VCaP (cell line): Measurements from ENCODE around the gene SIK3.

Experiments
- H3K27ac ChIP-seq: fragments of 450-650 bp; 2 replicates; pipeline ENCODE4 v1.5.1; 2017
- TF ChIP-seq, protein P1 (sequence below): fragments of 450-650 bp; conservative IDR thresholded peaks from 2 replicates; pipeline ENCODE4 v1.5.1; 2017; ENCODE audit warnings: mild to moderate bottlenecking, moderate library complexity

SIK3 gene

DNA sequence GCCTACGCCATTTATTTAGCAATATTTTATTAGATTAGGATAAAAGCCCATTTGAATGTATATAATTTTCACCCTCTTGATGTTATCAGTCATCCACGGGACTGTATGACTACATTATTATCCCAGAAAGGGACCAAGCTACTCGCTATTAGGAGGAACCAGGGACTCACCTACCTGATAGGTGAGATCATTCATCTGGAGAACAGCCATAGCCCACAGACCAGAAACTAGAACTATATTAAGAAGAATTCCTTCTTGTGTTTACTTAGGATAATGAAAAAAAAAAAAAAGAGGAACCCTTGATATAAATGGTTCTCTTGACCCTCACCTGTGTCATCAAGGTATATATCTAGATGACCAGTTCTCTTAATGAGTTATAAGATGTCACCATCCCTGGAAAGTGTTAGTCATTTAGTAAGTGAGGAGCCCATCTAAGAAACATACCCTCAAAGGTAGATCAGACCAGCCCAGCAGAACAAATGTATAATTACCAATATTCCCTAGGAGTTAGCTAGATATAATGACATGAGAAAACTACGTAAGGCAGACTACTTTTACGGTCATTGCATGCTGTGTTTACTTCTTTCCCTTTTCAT, 8.0 kb downstream of the SIK3 start:
- H3K27ac ChIP-seq, result no peak overlapping the region
- TF ChIP-seq, protein P1, sequence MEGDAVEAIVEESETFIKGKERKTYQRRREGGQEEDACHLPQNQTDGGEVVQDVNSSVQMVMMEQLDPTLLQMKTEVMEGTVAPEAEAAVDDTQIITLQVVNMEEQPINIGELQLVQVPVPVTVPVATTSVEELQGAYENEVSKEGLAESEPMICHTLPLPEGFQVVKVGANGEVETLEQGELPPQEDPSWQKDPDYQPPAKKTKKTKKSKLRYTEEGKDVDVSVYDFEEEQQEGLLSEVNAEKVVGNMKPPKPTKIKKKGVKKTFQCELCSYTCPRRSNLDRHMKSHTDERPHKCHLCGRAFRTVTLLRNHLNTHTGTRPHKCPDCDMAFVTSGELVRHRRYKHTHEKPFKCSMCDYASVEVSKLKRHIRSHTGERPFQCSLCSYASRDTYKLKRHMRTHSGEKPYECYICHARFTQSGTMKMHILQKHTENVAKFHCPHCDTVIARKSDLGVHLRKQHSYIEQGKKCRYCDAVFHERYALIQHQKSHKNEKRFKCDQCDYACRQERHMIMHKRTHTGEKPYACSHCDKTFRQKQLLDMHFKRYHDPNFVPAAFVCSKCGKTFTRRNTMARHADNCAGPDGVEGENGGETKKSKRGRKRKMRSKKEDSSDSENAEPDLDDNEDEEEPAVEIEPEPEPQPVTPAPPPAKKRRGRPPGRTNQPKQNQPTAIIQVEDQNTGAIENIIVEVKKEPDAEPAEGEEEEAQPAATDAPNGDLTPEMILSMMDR, result no peak

DNA sequence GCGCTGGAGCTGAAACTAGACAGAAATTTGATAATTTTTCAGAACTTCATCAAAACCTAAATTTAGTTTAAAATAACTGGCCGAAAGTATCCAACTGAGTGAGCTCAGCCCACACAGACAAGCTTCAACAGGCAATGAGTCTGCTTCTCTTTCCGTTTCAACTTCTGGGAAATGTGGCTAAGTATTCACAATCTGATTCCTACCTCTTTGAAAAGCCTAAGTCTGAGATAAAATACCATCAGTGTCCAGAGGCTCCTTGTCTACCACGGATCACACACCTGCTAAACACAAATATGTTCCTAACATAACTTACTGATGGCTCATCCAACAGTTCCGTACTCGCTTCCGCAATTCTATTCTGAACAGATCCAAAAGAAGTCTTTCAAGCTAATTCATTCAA, 8.5 kb downstream of the SIK3 start:
- no peak overlapping the region for H3K27ac ChIP-seq
- TF ChIP-seq, protein P1, result no peak

- TF ChIP-seq, protein P1, result no peak
- no peak overlapping the region for H3K27ac ChIP-seq
Observed at GRCh38 chr11:117087446-117087845, 10.8 kb downstream of the SIK3 start.

- TF ChIP-seq, protein P1, result no peak
- no peak overlapping the region for H3K27ac ChIP-seq
Observed at GRCh38 chr11:117084992-117085391, 13.2 kb downstream of the SIK3 start.

DNA sequence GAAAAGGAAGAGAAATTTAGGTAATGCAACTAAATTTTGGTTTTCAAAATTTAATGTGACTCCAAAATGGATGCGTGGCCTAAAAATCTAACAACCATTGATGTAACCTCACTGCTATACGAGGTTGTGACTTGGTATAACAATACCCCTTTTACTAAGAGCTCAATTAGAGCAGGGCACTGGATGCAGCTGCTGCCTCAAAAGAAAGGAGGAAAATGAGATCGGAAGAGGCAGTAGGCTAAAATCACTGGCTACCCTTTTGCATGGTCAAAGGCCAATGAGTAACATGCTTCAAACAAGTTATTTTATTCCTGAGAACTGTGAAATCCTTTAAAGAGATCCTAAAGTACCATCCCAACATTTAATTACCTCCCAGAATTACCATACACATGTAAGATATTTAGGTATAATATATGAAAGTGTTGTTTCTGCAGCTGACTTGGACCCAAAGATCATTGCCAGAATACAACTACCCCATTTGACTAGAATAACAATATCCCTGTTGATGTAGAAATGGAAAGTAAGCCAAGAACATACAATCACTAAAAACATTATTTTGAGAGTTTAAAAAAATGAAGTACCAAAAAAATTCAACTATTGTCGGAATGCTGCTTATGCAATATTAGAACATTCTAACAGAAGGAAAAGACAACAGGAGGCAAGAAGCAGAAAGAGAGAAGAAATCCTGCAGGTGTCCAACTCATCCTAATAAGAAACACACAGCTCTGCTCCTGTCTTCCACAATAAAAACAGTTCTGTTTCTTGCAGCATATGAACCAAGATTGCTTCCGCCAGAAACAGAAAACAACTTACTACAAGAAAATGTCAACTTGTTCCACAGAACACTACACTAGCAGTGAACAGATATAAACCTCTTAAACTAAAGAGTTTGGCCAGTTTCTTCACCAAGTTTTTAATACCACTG, 15.0 kb downstream of the SIK3 start:
- no peak overlapping the region for H3K27ac ChIP-seq
- TF ChIP-seq, protein P1, result no peak

DNA sequence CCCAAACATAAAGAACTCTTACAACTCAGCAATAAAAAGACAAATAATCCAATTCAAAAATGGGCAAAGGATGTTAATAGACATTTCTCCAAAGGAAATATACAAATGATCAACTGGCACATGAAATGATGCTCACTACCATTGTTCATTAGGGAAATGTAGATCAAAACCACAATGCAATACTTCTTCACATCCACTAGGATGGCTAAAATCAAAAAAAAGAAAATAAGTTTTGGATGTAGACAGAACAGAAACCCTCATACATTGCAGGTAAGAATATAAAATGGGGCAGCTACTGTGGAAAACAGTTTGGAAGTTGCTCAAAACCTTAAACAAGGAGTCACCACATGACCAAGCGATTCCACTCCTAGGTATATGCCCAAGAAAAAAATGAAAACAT, 16.3 kb downstream of the SIK3 start:
- TF ChIP-seq, protein P1, result 0 out of 2 replicates have a peak, but pooled peaks have one; percentile 13
- no peak overlapping the region for H3K27ac ChIP-seq

GRCh38 chr11:117080370-117080769, 17.9 kb downstream of the SIK3 start:
- TF ChIP-seq, protein P1, result no peak
- no peak overlapping the region for H3K27ac ChIP-seq
